SK-N-SH (cell line): Measurements from ENCODE around the gene CD14.

Experiments
- CHD2 ChIP-seq: fragments of 150-350 bp; IDR thresholded peaks from 2 replicates; pipeline ENCODE4 v1.6.1; 2018; ENCODE audit warnings: low read length; ENCODE audit not compliant: partially characterized antibody
- FOSL2 ChIP-seq: IDR thresholded peaks from 2 replicates; pipeline ENCODE4 v1.4.0; 2012; ENCODE audit warnings: low read depth, mild to moderate bottlenecking, moderate library complexity, borderline replicate concordance
- NRF1 ChIP-seq: IDR thresholded peaks from 2 replicates; pipeline ENCODE4 v1.6.1; 2012; ENCODE audit warnings: low read depth, mild to moderate bottlenecking, low read length
- YY1 ChIP-seq: IDR thresholded peaks from 2 replicates; pipeline ENCODE4 v1.4.0; 2012; ENCODE audit warnings: low read depth, mild to moderate bottlenecking
- TF ChIP-seq, protein P1 (sequence below): fragments of 200-600 bp; sonication (generic); IDR thresholded peaks from 2 replicates; pipeline ENCODE4 v1.6.1; 2017; ENCODE audit warnings: antibody characterized with exemption, mild to moderate bottlenecking, moderate library complexity

DNA sequence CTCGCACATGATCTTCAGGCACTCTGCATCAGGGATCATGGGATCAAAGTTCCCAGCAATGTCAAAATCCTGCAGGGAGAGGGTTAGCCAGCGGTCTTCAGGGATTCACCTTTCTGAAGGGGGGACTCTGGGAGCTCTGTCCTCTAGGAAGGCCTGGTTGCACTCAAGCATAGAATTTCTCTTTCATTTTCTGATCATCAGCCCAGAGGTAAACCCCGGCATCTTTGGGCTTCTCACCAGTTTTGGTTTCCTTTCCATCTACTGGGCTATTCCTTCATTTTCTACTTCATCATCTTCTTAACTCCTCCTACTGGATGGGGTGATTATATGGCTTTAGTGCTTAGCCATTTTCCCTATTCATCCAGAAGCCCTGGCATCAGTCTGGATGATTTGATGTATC, 45.0 kb upstream of the CD14 start:
- TF ChIP-seq, protein P1, sequence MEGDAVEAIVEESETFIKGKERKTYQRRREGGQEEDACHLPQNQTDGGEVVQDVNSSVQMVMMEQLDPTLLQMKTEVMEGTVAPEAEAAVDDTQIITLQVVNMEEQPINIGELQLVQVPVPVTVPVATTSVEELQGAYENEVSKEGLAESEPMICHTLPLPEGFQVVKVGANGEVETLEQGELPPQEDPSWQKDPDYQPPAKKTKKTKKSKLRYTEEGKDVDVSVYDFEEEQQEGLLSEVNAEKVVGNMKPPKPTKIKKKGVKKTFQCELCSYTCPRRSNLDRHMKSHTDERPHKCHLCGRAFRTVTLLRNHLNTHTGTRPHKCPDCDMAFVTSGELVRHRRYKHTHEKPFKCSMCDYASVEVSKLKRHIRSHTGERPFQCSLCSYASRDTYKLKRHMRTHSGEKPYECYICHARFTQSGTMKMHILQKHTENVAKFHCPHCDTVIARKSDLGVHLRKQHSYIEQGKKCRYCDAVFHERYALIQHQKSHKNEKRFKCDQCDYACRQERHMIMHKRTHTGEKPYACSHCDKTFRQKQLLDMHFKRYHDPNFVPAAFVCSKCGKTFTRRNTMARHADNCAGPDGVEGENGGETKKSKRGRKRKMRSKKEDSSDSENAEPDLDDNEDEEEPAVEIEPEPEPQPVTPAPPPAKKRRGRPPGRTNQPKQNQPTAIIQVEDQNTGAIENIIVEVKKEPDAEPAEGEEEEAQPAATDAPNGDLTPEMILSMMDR: no peak
- no peak for TF ChIP-seq CHD2
- TF ChIP-seq NRF1: no peak
- no peak for TF ChIP-seq YY1
- no peak for TF ChIP-seq FOSL2
